HG02943 (cell line): ENCODE measurements around the gene HMBS.
"Not testable (repeated sequence)": the region's sequence is repeated elsewhere in the genome, so short reads cannot be mapped to it uniquely, and the experiment has no call there.

Source experiments
- ATAC-seq: cut with Tn5 transposase; IDR thresholded peaks from one replicate; pipeline ENCODE4 v1.9.1; 2021; ENCODE audit warnings: mild to moderate bottlenecking, low read depth, moderate library complexity; ENCODE audit not compliant: unreplicated experiment

HMBS gene

DNA sequence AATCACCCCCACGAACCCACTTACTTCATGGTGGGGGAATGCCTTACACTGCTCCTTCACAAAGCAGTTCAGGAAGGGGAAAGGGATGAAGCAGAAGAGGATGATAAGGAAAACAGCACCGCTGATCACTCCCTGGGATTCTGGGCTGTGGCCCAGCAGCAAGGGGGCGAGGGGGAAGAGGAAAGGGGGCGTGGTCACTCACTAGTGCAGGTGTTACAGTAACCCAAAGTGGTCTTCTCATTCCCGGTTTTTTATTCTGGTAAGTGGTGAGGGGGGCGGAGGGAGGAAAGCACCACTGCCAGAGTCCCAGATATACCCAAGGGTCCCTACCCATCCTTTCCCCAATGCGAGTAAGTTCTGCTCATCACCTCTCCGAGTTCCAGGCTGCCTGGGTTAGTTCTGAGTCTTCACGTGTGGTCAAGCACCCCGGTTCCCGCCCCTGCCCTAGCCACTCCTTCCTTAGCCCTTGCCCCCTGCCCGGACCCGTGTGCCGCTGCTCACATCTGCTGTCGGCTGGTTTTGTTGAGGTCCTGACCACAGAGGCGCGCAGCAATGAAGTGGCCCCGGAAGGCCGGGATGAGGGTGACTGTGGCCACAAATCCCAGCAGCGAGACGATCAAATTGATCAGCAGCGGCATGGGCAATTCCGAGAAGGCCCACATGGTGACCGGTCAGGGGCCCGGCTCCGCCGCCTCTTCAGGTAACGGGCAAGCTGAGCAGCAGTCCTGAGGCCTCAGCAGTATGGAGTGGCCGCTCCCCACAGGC is 16.5 kb downstream of the HMBS start:
- ATAC-seq = peak; percentile 16

DNA sequence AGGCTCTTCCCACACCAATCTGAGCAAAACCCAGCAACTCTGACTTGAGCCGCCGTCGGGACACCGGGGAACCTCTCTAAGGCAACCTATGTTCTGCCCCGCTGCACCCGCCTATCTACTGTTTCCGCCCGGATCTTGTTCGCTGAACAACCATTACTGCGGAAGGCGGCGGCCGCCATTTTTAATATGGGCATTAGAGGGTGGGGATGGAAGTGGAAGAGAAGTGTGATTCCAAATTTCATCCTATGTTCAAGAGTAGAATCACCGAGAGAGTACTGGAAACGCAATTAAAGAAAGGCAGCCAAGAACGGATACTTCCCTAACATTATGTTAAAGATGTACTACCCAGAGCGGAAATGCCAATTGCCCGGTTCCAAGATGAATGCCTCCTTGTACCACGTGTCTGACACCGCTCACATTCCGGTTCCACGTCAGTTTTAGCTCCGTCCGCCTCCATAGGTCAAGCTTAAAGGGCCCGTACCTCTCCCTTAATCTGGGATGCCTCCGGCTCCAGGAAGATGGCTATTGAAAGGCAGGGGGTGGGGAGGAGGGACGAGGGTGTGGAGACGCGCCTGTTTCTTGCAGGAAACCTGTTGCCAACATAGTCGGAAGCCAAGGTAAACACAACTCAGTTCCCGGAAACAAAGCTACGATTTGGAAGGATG is 17.2 kb downstream of the HMBS start, which contains the start of gene DPAGT1:
Gene DPAGT1, minus strand, starts transcription at position 95 of the 665 bp plus-strand sequence. CDS start 198 bp downstream, outside the sequence.
- peak; percentile 81 for ATAC-seq

DNA sequence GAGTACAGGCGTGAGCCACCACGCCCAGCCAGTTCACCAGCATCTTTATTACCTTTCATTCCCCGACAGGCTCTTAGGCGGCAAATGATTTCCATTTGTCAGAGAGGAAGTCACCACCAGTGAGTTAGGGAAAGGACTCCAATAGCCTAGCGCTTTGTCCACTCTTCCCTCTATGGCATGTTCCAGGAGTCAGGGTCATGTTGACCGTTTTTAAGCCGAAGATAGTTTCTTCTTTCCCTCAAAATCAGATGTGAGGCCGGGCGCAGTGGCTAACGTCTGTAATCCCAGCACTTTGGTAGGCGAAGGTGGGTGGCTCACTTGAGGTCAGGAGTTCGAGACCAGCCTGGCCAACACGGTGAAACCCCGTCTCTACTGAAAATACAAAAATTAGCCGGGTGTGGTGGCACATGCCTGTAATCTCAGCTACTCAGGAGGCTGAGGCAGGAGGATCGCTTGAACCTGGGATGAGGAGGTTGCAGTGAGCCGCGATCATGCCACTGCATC is 18.5 kb downstream of the HMBS start:
- not testable (repeated sequence) for ATAC-seq

DNA sequence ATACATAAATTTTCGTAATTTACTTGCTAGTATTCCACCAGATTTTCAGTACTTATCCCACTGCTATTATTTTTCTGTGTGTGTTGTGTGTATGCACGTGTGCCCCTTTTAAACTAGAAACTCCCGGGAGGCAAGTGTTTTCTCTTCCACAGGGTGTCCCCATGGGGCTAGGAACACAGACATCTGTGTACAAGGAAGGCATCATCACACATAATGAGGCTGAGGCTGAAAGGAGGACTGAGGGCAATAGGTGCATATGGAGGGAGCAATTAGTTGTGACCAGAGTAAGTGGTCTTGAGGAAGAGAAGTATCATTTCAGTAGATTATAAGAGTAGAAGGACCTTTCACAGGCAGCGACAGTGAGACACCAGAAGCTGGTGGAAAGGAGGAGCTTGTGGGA is 19.1 kb downstream of the HMBS start:
- ATAC-seq = no peak

DNA sequence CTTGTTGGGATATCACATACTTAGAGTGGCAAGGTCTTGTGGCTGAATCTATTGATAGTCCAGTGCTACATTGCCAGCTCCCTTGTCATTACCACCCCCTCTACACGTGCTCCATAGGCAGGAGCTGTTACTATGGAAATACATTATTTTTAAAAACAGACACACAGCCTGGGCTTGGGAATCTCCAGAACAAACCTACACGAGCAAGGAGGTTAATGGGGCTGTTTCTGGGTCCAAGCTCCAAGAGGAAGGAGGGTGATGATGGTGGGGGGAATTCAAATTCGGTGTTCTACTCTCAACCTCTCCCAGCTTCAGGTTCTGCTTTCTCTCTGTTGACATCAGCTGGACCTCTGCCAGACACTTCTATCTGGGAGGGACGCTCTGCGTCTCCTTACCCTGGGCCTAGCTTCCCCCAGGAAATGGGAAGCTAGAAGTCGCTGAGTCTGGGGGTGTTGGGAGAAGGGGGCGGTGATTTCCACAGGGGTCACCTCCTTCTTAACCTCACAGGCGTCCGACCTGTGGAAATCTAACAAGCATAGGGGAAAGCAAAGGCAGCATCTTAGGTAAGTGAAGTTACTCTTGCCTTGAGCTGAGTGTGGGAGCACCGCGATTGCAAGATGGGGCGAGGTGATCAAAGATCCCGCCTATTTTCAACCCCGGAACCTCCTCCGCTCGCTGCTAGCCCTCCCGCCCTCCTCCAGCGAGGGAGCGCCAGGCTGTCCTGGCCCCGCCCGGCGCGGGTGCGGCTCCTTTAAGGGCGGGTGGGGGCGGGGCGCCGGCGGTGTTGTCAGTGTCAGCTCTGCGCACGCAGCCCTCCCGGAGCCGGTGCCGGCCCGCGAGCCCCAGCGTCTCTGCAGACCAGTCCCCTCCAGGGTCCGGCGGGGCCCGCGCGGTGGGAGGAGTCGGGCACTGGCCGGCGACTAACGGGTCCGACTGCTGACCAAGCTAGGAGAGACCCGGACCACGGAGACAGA is 22.2 kb downstream of the HMBS start, which contains the start of gene C2CD2L:
Gene C2CD2L, plus strand, starts transcription at position 781 of the 974 bp plus-strand sequence. CDS start 398 bp downstream, outside the sequence.
- ATAC-seq = peak; percentile 72

DNA sequence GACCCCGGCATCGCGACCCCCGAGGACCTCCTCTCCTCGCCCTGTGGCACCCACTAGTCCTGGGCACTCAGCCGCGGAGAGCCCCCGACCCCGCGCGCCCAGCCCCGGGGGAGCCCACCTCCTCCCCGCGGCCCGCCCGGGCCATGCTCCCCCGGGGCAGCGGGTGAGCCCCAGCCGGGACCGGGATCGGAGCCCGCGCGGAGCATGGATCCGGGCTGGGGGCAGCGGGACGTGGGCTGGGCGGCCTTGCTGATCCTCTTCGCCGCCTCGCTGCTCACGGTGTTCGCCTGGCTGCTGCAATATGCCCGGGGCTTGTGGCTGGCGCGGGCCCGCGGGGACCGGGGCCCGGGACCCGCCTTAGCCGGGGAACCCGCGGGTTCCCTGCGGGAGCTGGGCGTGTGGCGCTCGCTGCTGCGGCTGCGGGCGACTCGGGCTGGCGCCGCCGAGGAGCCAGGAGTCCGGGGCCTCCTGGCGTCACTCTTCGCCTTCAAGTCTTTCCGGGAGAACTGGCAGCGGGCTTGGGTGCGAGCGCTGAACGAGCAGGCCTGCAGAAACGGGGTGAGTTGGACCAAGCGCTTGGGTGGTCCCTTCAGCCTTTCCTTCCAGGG is 23.0 kb downstream of the HMBS start:
- no peak for ATAC-seq

DNA sequence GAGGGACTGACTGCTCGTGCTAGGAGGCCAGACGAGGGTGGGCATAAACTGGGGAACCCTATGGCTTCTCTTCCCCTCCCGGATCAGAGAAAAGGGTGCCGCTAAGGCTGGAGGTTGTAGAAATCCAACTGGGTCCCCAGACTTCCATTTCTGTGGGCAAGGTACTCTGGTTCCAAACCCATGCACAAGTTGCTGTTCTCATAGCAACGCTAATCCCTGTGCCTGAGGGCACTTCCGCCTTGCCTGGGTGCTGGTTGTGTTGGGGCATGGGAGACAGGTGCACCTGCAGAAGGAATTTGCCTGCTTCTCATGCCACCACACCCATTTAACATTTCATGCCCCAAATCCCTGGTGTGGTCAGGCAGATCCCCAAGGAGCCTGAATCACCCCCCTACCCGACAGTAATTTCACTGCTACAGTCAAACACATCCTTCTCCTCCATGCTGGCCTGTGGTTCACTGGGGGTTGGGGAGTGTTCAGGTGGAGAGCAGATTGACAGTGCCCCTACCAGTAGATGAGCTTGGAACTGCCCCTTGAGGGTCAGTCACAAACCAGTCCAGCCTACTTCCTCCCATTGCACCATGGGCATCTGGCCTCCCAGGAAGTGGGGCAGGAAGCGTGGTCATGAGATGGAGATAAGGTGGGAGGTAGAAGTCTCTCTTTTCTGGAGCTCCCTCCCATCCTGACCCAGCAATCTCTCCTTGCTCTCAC is 23.6 kb downstream of the HMBS start:
- no peak for ATAC-seq

DNA sequence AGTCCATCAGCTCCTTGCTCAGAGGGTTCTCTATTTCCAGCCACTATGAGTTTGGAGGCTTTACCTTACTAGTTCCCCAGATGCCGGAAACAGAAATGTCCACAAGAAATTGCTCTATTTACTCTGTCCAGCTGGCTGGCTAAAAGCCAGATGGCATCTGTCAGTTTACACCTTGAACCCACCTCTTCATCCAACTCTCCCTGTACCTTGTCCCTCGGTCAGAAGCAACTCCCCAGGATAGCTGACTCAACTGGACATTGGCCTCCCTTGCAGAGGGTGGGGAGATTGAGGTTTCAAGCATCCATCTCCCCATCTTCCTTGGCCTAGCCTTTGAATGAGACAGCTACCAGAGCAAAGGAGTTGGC is 24.2 kb downstream of the HMBS start:
- ATAC-seq = no peak

DNA sequence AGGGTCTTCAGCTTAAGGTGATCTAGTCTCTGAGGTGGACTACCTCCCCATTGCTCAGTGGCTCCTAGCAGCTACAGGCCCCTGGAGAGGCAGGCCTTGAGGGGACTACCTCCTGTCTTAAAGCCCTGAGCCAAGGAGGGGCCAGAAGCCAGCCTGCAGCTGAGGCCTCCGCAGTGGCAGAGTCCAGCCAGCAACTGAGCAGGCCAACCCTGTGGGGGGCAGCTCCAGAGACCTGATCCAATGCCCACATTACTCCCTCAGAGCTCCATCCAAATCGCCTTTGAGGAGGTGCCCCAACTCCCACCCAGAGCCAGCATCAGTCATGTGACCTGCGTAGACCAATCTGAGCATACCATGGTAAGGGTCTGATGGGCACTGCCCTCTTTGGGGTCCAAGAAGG is 25.2 kb downstream of the HMBS start:
- ATAC-seq = no peak

DNA sequence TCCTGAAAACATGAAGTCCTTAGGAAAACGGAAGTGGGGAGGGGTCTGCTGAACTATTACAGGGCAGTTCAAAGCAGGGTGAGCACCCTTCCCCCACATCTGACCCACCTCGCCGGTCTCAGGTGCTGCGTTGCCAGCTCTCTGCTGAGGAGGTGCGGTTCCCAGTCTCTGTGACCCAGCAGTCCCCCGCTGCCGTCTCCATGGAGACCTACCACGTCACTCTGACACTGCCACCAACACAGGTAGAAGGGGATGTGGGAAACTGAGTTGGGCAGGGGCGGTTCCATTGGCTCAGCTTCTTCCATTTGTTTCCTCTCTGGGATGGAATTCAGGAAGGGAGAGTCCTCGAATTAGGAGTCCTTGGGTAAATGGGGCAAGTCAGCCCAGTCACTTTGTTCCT is 25.8 kb downstream of the HMBS start:
- no peak for ATAC-seq

DNA sequence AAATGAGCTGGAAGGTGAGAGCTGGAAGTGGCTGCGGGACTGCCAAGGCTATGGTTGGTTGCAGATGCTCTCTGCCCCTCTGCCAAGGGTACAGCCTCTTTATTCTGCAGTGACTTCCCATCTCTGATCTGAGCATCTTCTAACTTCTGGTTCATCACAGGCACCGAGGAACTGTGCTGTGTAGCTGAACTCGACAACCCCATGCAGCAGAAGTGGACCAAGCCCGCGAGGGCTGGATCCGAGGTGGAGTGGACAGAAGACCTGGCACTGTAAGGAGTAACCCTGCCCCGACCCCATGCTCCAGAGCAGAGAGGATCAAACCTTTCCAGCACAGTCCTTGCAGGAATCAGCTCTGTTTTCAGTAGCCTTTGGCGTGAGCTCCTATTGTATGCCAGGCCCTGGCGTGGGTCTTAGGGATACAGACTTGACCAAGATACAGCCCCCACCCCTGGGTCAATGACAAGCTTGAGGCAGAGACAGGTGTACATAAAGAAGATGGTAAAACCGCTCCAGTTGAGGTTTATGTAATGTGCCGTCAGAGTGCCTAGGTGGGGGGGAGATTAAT is 26.8 kb downstream of the HMBS start:
- no peak for ATAC-seq

DNA sequence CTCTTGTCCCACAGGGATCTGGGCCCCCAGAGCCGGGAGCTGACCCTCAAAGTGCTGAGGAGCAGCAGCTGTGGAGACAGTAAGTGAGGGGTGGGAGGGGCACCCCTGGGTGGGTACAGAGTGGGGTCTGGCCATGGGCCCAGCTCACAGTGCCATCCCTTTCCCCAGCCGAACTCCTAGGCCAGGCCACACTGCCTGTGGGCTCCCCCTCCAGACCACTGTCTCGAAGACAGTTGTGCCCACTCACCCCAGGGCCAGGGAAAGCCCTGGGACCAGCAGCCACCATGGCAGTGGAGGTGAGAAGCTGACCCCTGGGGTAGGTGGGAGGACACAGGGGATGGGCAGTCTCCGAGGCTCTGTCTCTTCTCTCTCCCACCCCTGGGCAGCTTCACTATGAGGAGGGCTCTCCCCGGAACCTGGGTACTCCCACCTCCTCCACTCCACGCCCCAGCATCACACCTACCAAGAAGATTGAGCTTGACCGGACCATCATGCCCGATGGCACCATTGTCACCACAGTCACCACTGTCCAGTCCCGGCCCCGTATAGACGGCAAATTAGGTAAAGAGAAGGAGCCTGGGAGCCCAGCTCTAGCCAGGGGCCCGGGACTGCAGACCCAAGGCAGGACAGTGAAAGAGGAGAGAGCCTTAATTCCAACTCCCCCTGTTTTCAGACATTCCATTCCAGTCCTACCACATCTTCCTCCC is 27.8 kb downstream of the HMBS start:
- ATAC-seq = no peak

DNA sequence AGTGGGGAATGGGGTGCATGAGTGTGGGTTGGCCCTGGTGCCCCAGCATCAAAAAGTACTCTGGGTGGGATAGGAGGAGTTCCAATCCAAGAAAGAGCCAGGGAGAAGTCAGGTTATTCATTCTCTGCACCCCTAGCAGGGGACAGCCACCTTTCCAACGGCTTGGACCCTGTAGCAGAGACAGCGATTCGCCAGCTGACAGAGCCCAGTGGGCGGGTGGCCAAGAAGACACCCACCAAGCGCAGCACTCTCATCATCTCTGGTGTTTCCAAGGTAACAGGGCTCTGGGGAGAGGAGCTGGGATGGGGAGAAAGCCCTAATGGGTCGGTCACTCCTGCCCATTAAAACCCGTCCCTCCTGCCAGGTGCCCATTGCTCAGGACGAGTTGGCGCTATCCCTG is 29.0 kb downstream of the HMBS start:
- no peak for ATAC-seq

DNA sequence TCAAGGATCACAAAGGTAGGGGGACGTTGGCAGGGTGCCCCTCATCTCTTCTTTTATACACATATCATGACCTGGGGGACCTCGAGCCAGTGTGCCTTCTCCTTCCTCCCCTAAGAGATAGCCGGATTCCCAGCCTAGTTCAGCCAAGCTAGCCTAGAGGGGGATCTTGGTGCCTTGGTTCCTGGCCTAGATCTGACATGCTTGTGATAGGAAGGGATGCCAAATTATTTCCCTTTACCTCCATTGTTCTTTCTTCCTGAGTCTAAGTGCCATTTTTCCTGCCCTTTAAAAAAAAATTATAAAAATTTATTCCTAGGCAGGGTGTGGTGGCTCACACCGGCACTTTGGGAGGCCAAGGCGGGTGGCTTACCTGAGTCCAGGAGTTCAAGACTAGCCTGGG is 29.7 kb downstream of the HMBS start:
- ATAC-seq = no peak

DNA sequence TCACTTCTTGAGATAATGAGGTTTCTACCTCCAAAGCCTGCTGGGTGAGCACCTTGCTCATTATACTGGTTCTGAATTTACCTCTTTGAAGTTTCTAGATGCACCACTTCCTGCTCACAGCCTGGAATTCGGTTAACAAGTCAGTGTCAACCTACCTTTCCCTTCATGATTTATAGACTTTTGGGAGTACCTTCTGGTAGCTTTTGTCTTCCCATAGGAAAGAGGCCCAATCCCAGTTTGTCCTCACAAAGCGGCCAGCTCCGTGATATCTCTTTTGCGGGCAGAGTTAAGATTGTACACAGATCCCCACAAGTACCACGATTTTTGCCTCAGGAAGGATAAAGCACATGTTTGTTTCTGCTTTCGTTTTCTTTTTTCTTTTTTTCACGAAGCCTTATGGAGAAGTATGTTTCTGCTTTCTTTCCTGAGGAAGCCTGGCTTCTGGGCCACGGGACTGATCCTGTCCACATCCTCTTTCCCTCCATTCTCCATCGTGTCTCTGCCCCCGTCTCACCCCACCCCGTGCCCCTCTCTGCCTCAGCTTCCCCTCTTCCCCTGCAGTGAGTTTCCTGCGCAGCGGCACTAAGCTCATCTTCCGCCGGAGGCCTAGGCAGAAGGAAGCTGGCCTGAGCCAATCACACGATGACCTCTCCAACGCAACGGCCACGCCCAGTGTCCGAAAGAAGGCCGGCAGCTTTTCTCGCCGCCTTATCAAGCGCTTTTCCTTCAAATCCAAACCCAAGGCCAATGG is 31.0 kb downstream of the HMBS start:
- ATAC-seq = no peak

DNA sequence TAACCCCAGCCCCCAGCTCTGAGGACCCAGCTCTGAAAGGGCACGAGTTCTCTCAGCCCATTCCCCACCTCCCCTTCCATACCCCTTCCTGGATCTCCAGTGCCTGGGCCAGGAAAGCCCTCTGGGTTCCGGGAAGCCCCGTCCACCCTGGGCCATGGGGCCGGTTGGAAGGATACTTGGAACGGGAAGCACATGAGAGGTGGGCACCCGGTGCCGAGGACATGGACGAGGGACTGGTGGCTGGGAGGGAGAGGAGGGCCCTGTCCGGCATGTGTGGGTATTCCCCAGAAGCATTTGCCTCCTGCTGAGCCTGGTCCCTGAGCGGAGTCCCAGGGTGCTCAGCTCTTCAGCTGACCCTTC is 31.5 kb downstream of the HMBS start:
- ATAC-seq = no peak

DNA sequence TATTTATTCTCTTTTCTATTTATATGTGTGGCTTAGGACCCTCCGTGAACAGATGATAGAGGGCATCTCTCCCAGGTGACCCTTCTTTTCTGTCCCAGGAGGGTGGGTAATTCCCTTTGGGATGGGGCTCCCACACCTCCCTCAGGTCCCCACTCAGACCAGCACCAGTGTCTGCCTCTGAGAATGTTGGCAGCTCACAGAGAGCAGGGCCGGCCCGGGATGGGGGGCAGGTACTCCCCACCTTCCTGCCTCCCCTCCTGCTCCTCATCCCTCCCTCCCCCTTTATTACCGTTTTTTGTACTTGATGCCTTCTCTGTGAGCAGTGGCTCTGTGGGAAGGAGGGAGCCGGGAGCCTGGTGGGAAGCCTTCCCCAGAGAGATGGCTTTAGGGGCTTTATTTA is 31.9 kb downstream of the HMBS start:
- ATAC-seq = no peak
